IMR-90 (cell line): ENCODE data around the gene C1QTNF12. TPM values are rescaled to one million over a fixed set of nuclear protein-coding genes. Genes with fewer than 3 reads are reported as not detected.

Source experiments
- ATAC-seq: fragments of 200-7000 bp; cut with Tn5 transposase; 2 replicates; pipeline ENCODE4 v1.9.1; 2020; ENCODE audit warnings: low read depth, mild to moderate bottlenecking, moderate library complexity
- BruUV-seq: library from RNA; stranded (reverse); fragments of 400-500 nt; replicated peaks from 2 replicates; lab custom pipeline; 2021; lab: Mats Ljungman, UMichigan
- CTCF ChIA-PET: fragments of 300-600 bp; formaldehyde crosslinking; extraction: SDS; loops from one replicate; lab custom pipeline; 2021; ENCODE audit warnings: antibody characterized with exemption; lab: Yijun Ruan, JAX
- POLR2A ChIA-PET: fragments of 300-600 bp; sonication (Branson Sonifier 250); formaldehyde crosslinking; loops from one replicate; lab custom pipeline; 2022; ENCODE audit warnings: antibody characterized with exemption; ENCODE audit not compliant: unreplicated experiment; lab: Charles Lee
- DNase-seq: peaks from one replicate; pipeline ENCODE4 v3.0.0; 2013
- H2AFZ ChIP-seq: replicated peaks from 2 replicates; pipeline ENCODE3; 2013; ENCODE audit warnings: low read length, mild to moderate bottlenecking; ENCODE audit not compliant: poor library complexity
- H2AK5ac ChIP-seq: 2 replicates; pipeline ENCODE4 v1.6.1; 2013; ENCODE audit warnings: low read depth, low read length, inconsistent platforms
- H2AK9ac ChIP-seq: replicated peaks from 2 replicates; pipeline ENCODE3; 2013; ENCODE audit warnings: mild to moderate bottlenecking, low read depth, low read length, moderate library complexity; ENCODE audit not compliant: poor library complexity
- H2BK120ac ChIP-seq: 2 replicates; pipeline ENCODE4 v1.6.1; 2013; ENCODE audit warnings: low read depth, low read length, inconsistent platforms
- H2BK15ac ChIP-seq: 3 replicates; pipeline ENCODE4 v1.6.1; 2013; ENCODE audit warnings: low read depth, low read length, inconsistent platforms
- H2BK20ac ChIP-seq: 2 replicates; pipeline ENCODE4 v1.6.1; 2013; ENCODE audit warnings: low read depth, mild to moderate bottlenecking, inconsistent platforms, low read length, moderate library complexity
- H2BK5ac ChIP-seq: 2 replicates; pipeline ENCODE4 v1.6.1; 2013; ENCODE audit warnings: mild to moderate bottlenecking, low read depth, low read length, inconsistent platforms; ENCODE audit not compliant: poor library complexity, severe bottlenecking
- H3K14ac ChIP-seq: replicated peaks from 2 replicates; pipeline ENCODE4 v1.6.1; 2013; ENCODE audit warnings: low read depth, low read length, inconsistent platforms
- H3K18ac ChIP-seq: 2 replicates; pipeline ENCODE4 v1.6.1; 2013; ENCODE audit warnings: low read depth, low read length, control low read depth
- H3K23ac ChIP-seq: 2 replicates; pipeline ENCODE4 v1.6.1; 2013; ENCODE audit warnings: low read depth, low read length, inconsistent platforms
- H3K27ac ChIP-seq: 2 replicates; pipeline ENCODE4 v1.5.1; 2013; ENCODE audit warnings: mild to moderate bottlenecking, control low read depth, low read length; ENCODE audit not compliant: insufficient read depth
- H3K27me3 ChIP-seq: 2 replicates; pipeline ENCODE4 v1.6.1; 2013; ENCODE audit warnings: low read length; ENCODE audit not compliant: control insufficient read depth, insufficient read depth
- H3K36me3 ChIP-seq: 2 replicates; pipeline ENCODE4 v1.6.1; 2013; ENCODE audit warnings: low read length, mixed read lengths; ENCODE audit not compliant: control insufficient read depth, insufficient read depth
- H3K4ac ChIP-seq: 2 replicates; pipeline ENCODE4 v1.6.1; 2013; ENCODE audit warnings: low read depth, low read length, inconsistent platforms
- H3K4me1 ChIP-seq: 2 replicates; pipeline ENCODE4 v1.6.1; 2013; ENCODE audit warnings: low read length, mixed read lengths; ENCODE audit not compliant: control insufficient read depth, insufficient read depth
- H3K4me2 ChIP-seq: 2 replicates; pipeline ENCODE4 v1.6.1; 2013; ENCODE audit warnings: low read depth, mild to moderate bottlenecking, control low read depth, low read length, moderate library complexity
- H3K4me3 ChIP-seq: 2 replicates; pipeline ENCODE4 v1.5.1; 2013; ENCODE audit warnings: low read depth, mild to moderate bottlenecking, control low read depth, low read length, moderate library complexity; ENCODE audit not compliant: insufficient read depth
- H3K56ac ChIP-seq: 2 replicates; pipeline ENCODE4 v1.6.1; 2013; ENCODE audit warnings: low read length, inconsistent platforms; ENCODE audit not compliant: insufficient read depth; ENCODE audit errors: extremely low read depth
- H3K79me1 ChIP-seq, 2 experiments: 2 replicates each; pipeline ENCODE4 v1.6.1; 2013; ENCODE audit warnings: low read length in 2 of 2, inconsistent platforms in 1 of 2, low read depth in 1 of 2
- H3K9ac ChIP-seq: 2 replicates; pipeline ENCODE4 v1.6.1; 2013; ENCODE audit warnings: low read depth, low read length, control low read depth
- H3K9me1 ChIP-seq: 2 replicates; pipeline ENCODE4 v1.6.1; 2013; ENCODE audit warnings: low read length, inconsistent platforms; ENCODE audit not compliant: insufficient read depth
- H3K9me3 ChIP-seq: 2 replicates; pipeline ENCODE4 v1.6.1; 2013; ENCODE audit warnings: low read length; ENCODE audit not compliant: control insufficient read depth, insufficient read depth
- H4K20me1 ChIP-seq: 2 replicates; pipeline ENCODE4 v1.6.1; 2013; ENCODE audit warnings: low read length, inconsistent platforms; ENCODE audit not compliant: insufficient read depth
- H4K5ac ChIP-seq: 2 replicates; pipeline ENCODE4 v1.6.1; 2013; ENCODE audit warnings: mild to moderate bottlenecking, low read depth, low read length, control low read depth
- H4K8ac ChIP-seq, 2 experiments: 2 replicates each; pipeline ENCODE4 v1.6.1; 2013; ENCODE audit warnings: low read depth in 2 of 2, low read length in 2 of 2, control low read depth in 1 of 2, inconsistent platforms in 1 of 2
- H4K91ac ChIP-seq: 2 replicates; pipeline ENCODE4 v1.6.1; 2013; ENCODE audit warnings: low read depth, low read length, inconsistent platforms; ENCODE audit not compliant: insufficient read depth
- BHLHE40 ChIP-seq: fragments of 150-350 bp; IDR thresholded peaks from 2 replicates; pipeline ENCODE4 v1.6.1; 2016; ENCODE audit warnings: mild to moderate bottlenecking, low read depth, low read length
- CEBPB ChIP-seq: IDR thresholded peaks from 2 replicates; pipeline ENCODE4 v1.6.1; 2012; ENCODE audit warnings: low read depth, low read length, improper control_type of control experiment
- CHD1 ChIP-seq: IDR thresholded peaks from 2 replicates; pipeline ENCODE4 v1.6.1; 2012; ENCODE audit warnings: low read depth, low read length, improper control_type of control experiment
- CTCF ChIP-seq: conservative IDR thresholded peaks from 2 replicates; pipeline ENCODE4 v1.5.1; 2012; ENCODE audit warnings: mild to moderate bottlenecking, low read depth, low read length, improper control_type of control experiment
- ELK1 ChIP-seq: fragments of 150-350 bp; IDR thresholded peaks from 2 replicates; pipeline ENCODE4 v1.6.1; 2016; ENCODE audit warnings: low read depth, mild to moderate bottlenecking, low read length, moderate library complexity, borderline replicate concordance
- FOS ChIP-seq: fragments of 150-350 bp; IDR thresholded peaks from 2 replicates; pipeline ENCODE4 v1.6.1; 2016; ENCODE audit warnings: low read depth, low read length
- MAZ ChIP-seq: IDR thresholded peaks from 2 replicates; pipeline ENCODE4 v1.6.1; 2012; ENCODE audit warnings: low read depth, mild to moderate bottlenecking, low read length, improper control_type of control experiment, moderate library complexity, borderline replicate concordance
- MXI1 ChIP-seq: IDR thresholded peaks from 2 replicates; pipeline ENCODE4 v1.6.1; 2012; ENCODE audit warnings: low read depth, mild to moderate bottlenecking, low read length, moderate library complexity, borderline replicate concordance
- NFE2L2 ChIP-seq: fragments of 150-350 bp; IDR thresholded peaks from 2 replicates; pipeline ENCODE4 v1.6.1; 2016; ENCODE audit warnings: low read depth, mild to moderate bottlenecking, low read length
- POLR2A ChIP-seq: IDR thresholded peaks from 2 replicates; pipeline ENCODE4 v1.6.1; 2012; ENCODE audit warnings: mild to moderate bottlenecking, low read depth, low read length
- RAD21 ChIP-seq: IDR thresholded peaks from 2 replicates; pipeline ENCODE4 v1.6.1; 2012; ENCODE audit warnings: low read length, improper control_type of control experiment
- RCOR1 ChIP-seq: IDR thresholded peaks from 2 replicates; pipeline ENCODE4 v1.6.1; 2012; ENCODE audit warnings: mild to moderate bottlenecking, low read length, improper control_type of control experiment; ENCODE audit not compliant: insufficient replicate concordance
- RFX5 ChIP-seq: IDR thresholded peaks from 2 replicates; pipeline ENCODE4 v1.8.0; 2012; ENCODE audit warnings: low read depth, mild to moderate bottlenecking, low read length, moderate library complexity
- SMC3 ChIP-seq: fragments of 150-350 bp; IDR thresholded peaks from 2 replicates; pipeline ENCODE4 v1.6.1; 2016; ENCODE audit warnings: low read depth, mild to moderate bottlenecking, antibody characterized with exemption, low read length, moderate library complexity
- USF2 ChIP-seq: fragments of 150-350 bp; IDR thresholded peaks from 2 replicates; pipeline ENCODE4 v1.6.1; 2017; ENCODE audit warnings: mild to moderate bottlenecking, antibody characterized with exemption, low read length, low read depth
- WGBS, 2 experiments: methylation state at CpG; one replicate each; pipeline versions ENCODE4 v1.1.5 to v1.1.7; 2013; ENCODE audit warnings: missing lambda C conversion rate in 2 of 2; ENCODE audit not compliant: insufficient read length in 1 of 2; ENCODE audit errors: extremely low coverage in 2 of 2; 5-methylcytosine and 5-hydroxymethylcytosine counted together
- dilution Hi-C: fragments of 300-500 bp; cut with HindIII; formaldehyde crosslinking; loops from one replicate; pipeline ENCODE4 v1.14.3; 2018; ENCODE audit warnings: low sequenced_read_pairs; ENCODE audit not compliant: unreplicated experiment
- in situ Hi-C: fragments of 300-500 bp; cut with MboI; formaldehyde crosslinking; loops from 3 replicates; pipeline ENCODE4 v1.14.3; 2019; ENCODE audit warnings: low sequenced_read_pairs, inconsistent platforms, mixed read lengths
- intact Hi-C: fragments of 100-400 bp; cut with micrococcal nuclease; formaldehyde crosslinking; loops from 2 replicates; pipeline ENCODE4 v1.10.0; 2022
- polyA plus RNA-seq, 3 experiments: library from polyadenylated mRNA; depleted of rRNA; stranded (reverse); fragments of >200 nt; gene quantifications; 2 replicates each; pipeline ENCODE4 v1.2.3, GENCODE V29; 2012; ENCODE audit warnings: low replicate concordance in 1 of 3
- total RNA-seq: library from RNA; depleted of rRNA; stranded (reverse); fragments of >200 nt; gene quantifications from 2 replicates; pipeline ENCODE4 v1.2.3, GENCODE V29; 2012

Gene C1QTNF12
- total and polyA plus RNA-seq, 2 of the 4 experiments (the other 2 are of a cell fraction), result 0.36 to 1.1 TPM

- Histone ChIP-seq H3K9me3 (peaks cover 11% of the 10 kb centered on the region), H3K18ac (no peak overlapping the region), H2BK20ac (no peak overlapping the region), H3K4ac (no peak overlapping the region), H3K79me1 (no peaks in the 10 kb centered on the region), H3K27me3 (no peaks in the 10 kb centered on the region; the same call in 1 of the 2 replicates), H2AK5ac (no peak overlapping the region), H2BK5ac (no peak overlapping the region), H2BK120ac (no peak overlapping the region), H3K9me1 (no peaks in the 10 kb centered on the region), H3K56ac (no peak overlapping the region), H4K5ac (no peak overlapping the region), H3K4me1 (no peaks in the 10 kb centered on the region), H4K91ac (no peak overlapping the region), H4K8ac (no peak overlapping the region), H3K27ac (no peak overlapping the region), H2BK15ac (no peak overlapping the region), H3K9ac (no peak overlapping the region), H2AFZ (no peak overlapping the region), H3K4me3 (no peak overlapping the region), H3K23ac (no peak overlapping the region), H3K4me2 (no peak overlapping the region), H3K36me3 (no peaks in the 10 kb centered on the region), H3K14ac (no peak overlapping the region), H2AK9ac (no peak overlapping the region), H4K20me1 (no peaks in the 10 kb centered on the region)
- intact Hi-C loops, result no loop called here
- no TSS peak for BruUV-seq
- ChIA-PET POLR2A (no interaction called here), CTCF (no interaction called here)
- DNase-seq (no peak), ATAC-seq (no peak)
- dilution Hi-C loops, result no loop called here
- 90% methylated on average over 20 of the region's 48 CpGs; no CpG with 5 or more reads in 1 of the 2 experiments for WGBS, 2 experiments
- in situ Hi-C loops, result no loop called here
- TF ChIP-seq MAZ (no peak), ELK1 (no peak), BHLHE40 (no peak), USF2 (no peak), MXI1 (no peak), RCOR1 (no peak), SMC3 (no peak), NFE2L2 (no peak), CHD1 (no peak), RAD21 (no peak), RFX5 (no peak), CTCF (no peak), CEBPB (no peak), POLR2A (no peak), FOS (no peak)
Observed at GRCh38 chr1:1197551-1198422, 48.7 kb downstream of the C1QTNF12 start.
